PFSK-1 (cell line): Measurements from ENCODE around the gene MYDGF.

ENCODE experiments used
- FOXP2 ChIP-seq: optimal IDR thresholded peaks from 2 replicates; pipeline ENCODE3; 2011; ENCODE audit warnings: borderline replicate concordance, control low read depth, inconsistent platforms; ENCODE audit not compliant: insufficient read depth; ENCODE audit errors: extremely low read length, extremely low read depth
- POLR2AphosphoS5 ChIP-seq: IDR thresholded peaks from 2 replicates; pipeline ENCODE4 v1.6.1; 2012; ENCODE audit warnings: low read depth, mild to moderate bottlenecking, control low read depth, low read length, moderate library complexity
- SIN3A ChIP-seq: IDR thresholded peaks from 2 replicates; pipeline ENCODE4 v1.6.1; 2012; ENCODE audit warnings: mild to moderate bottlenecking, low read length, moderate library complexity, borderline replicate concordance; ENCODE audit not compliant: insufficient read depth
- TAF1 ChIP-seq: IDR thresholded peaks from 2 replicates; pipeline ENCODE4 v1.6.1; 2012; ENCODE audit warnings: low read length, control low read depth, borderline replicate concordance; ENCODE audit not compliant: insufficient read depth
- TF ChIP-seq, protein P1 (sequence below), 2 experiments: IDR thresholded peaks; 2 replicates each; pipeline versions ENCODE4 v1.6.1 to v1.8.0; 2011 to 2012; ENCODE audit warnings: low read depth in 2 of 2, low read length in 2 of 2, control low read depth in 1 of 2, inconsistent platforms in 1 of 2, mild to moderate bottlenecking in 1 of 2, moderate library complexity in 1 of 2; ENCODE audit not compliant: insufficient read depth in 1 of 2

- TF ChIP-seq POLR2AphosphoS5: no peak
- TF ChIP-seq, protein P1, sequence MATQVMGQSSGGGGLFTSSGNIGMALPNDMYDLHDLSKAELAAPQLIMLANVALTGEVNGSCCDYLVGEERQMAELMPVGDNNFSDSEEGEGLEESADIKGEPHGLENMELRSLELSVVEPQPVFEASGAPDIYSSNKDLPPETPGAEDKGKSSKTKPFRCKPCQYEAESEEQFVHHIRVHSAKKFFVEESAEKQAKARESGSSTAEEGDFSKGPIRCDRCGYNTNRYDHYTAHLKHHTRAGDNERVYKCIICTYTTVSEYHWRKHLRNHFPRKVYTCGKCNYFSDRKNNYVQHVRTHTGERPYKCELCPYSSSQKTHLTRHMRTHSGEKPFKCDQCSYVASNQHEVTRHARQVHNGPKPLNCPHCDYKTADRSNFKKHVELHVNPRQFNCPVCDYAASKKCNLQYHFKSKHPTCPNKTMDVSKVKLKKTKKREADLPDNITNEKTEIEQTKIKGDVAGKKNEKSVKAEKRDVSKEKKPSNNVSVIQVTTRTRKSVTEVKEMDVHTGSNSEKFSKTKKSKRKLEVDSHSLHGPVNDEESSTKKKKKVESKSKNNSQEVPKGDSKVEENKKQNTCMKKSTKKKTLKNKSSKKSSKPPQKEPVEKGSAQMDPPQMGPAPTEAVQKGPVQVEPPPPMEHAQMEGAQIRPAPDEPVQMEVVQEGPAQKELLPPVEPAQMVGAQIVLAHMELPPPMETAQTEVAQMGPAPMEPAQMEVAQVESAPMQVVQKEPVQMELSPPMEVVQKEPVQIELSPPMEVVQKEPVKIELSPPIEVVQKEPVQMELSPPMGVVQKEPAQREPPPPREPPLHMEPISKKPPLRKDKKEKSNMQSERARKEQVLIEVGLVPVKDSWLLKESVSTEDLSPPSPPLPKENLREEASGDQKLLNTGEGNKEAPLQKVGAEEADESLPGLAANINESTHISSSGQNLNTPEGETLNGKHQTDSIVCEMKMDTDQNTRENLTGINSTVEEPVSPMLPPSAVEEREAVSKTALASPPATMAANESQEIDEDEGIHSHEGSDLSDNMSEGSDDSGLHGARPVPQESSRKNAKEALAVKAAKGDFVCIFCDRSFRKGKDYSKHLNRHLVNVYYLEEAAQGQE (IDR thresholded peaks at IDR 0.05; ENCODE audit: insufficient read depth in 1 of 2, low read depth in 2 of 2, low read length in 2 of 2): no peak
- no peak for TF ChIP-seq SIN3A
- TF ChIP-seq TAF1: no peak
- no peak for TF ChIP-seq FOXP2
Measured at GRCh38 chr19:4717966-4718701, 48.0 kb upstream of the MYDGF start.
